ENCODE measurements around the gene AFF3.

AFF3 gene

GRCh38 chr2:99821039-99821438 lies 321.4 kb downstream of the AFF3 start:
- H3K4me2 ChIP-seq (ENCODE audit: low read length), result no peak overlapping the region
- no peak overlapping the region for H3K4me3 ChIP-seq (ENCODE audit: low read depth, low read length, poor library complexity, severe bottlenecking)
- H3K9me2 ChIP-seq (ENCODE audit: low read depth, low read length), result no peaks in the 10 kb centered on the region
- no peak overlapping the region for H3K27ac ChIP-seq (ENCODE audit: low read depth, low read length, poor library complexity, severe bottlenecking)
- H3K79me2 ChIP-seq (ENCODE audit: insufficient read depth, low read length), result no peaks in the 10 kb centered on the region
- no peaks in the 10 kb centered on the region for H3K27me3 ChIP-seq (ENCODE audit: insufficient read depth, low read length)
- H3K9ac ChIP-seq (ENCODE audit: low read length), result no peak overlapping the region
- H2AFZ ChIP-seq (ENCODE audit: low read length), result no peak overlapping the region
- H3F3A ChIP-seq (ENCODE audit: insufficient read depth, low read length), result no peaks in the 10 kb centered on the region; the same call in 1 of the 2 replicates
- TF ChIP-seq, protein P1, sequence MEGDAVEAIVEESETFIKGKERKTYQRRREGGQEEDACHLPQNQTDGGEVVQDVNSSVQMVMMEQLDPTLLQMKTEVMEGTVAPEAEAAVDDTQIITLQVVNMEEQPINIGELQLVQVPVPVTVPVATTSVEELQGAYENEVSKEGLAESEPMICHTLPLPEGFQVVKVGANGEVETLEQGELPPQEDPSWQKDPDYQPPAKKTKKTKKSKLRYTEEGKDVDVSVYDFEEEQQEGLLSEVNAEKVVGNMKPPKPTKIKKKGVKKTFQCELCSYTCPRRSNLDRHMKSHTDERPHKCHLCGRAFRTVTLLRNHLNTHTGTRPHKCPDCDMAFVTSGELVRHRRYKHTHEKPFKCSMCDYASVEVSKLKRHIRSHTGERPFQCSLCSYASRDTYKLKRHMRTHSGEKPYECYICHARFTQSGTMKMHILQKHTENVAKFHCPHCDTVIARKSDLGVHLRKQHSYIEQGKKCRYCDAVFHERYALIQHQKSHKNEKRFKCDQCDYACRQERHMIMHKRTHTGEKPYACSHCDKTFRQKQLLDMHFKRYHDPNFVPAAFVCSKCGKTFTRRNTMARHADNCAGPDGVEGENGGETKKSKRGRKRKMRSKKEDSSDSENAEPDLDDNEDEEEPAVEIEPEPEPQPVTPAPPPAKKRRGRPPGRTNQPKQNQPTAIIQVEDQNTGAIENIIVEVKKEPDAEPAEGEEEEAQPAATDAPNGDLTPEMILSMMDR (IDR thresholded peaks at IDR 0.05; ENCODE audit: low read length), result no peak
- no peak for TF ChIP-seq EZH2 (IDR thresholded peaks at IDR 0.05; ENCODE audit: borderline replicate concordance, low read length)
- peaks cover 76% of the 10 kb centered on the region for H3K36me3 ChIP-seq (ENCODE audit: insufficient read depth, low read length)
- no peaks in the 10 kb centered on the region for H3K4me1 ChIP-seq (ENCODE audit: insufficient read depth, low read length, severe bottlenecking)
- H4K20me1 ChIP-seq (ENCODE audit: insufficient read depth, low read length), result no peaks in the 10 kb centered on the region
- no peaks in the 10 kb centered on the region for H3K9me3 ChIP-seq (ENCODE audit: low read length)

GRCh38 chr2:99819766-99820165 lies 322.6 kb downstream of the AFF3 start:
- no peak for TF ChIP-seq EZH2 (IDR thresholded peaks at IDR 0.05; ENCODE audit: borderline replicate concordance, low read length)
- TF ChIP-seq, protein P1 (IDR thresholded peaks at IDR 0.05; ENCODE audit: low read length), result no peak; the same call in 1 of the 2 replicates
- Histone ChIP-seq H3K9me3 (ENCODE audit: low read length) (no peaks in the 10 kb centered on the region), H3K4me1 (ENCODE audit: insufficient read depth, low read length, severe bottlenecking) (no peaks in the 10 kb centered on the region), H3K9me2 (ENCODE audit: low read depth, low read length) (no peaks in the 10 kb centered on the region), H3K27me3 (ENCODE audit: insufficient read depth, low read length) (no peaks in the 10 kb centered on the region), H3K9ac (ENCODE audit: low read length) (no peak overlapping the region), H4K20me1 (ENCODE audit: insufficient read depth, low read length) (no peaks in the 10 kb centered on the region), H3F3A (ENCODE audit: insufficient read depth, low read length) (no peaks in the 10 kb centered on the region; the same call in 1 of the 2 replicates), H3K27ac (ENCODE audit: low read depth, low read length, poor library complexity, severe bottlenecking) (no peak overlapping the region), H3K79me2 (ENCODE audit: insufficient read depth, low read length) (no peaks in the 10 kb centered on the region), H3K36me3 (ENCODE audit: insufficient read depth, low read length) (peaks cover 70% of the 10 kb centered on the region), H3K4me3 (ENCODE audit: low read depth, low read length, poor library complexity, severe bottlenecking) (no peak overlapping the region), H3K4me2 (ENCODE audit: low read length) (no peak overlapping the region), H2AFZ (ENCODE audit: low read length) (no peak overlapping the region)

DNA sequence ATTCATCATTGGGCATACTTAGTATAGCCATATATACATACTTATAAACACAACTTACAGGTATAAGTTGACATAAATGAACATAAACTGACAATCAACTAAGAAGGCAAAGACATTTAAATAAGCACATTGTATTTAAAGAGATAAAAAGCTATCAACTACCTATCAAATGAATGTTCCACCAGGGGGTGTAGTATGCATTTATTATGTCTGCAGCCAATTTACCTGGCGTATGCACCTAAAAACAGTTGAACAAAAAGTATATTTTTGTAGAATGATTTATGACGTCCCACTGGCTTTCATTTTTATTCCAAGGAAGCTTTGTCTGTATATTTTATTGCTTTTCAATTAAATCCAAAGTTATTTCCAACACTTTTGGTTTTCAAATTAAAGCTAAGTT lies 323.5 kb downstream of the AFF3 start:
- Histone ChIP-seq H3K27ac (ENCODE audit: low read depth, low read length, poor library complexity, severe bottlenecking) (no peak overlapping the region), H3K4me3 (ENCODE audit: low read depth, low read length, poor library complexity, severe bottlenecking) (no peak overlapping the region), H3K36me3 (ENCODE audit: insufficient read depth, low read length) (peaks cover 64% of the 10 kb centered on the region), H3K9me2 (ENCODE audit: low read depth, low read length) (no peaks in the 10 kb centered on the region), H3K9ac (ENCODE audit: low read length) (no peak overlapping the region), H3F3A (ENCODE audit: insufficient read depth, low read length) (no peaks in the 10 kb centered on the region; the same call in 1 of the 2 replicates), H3K4me1 (ENCODE audit: insufficient read depth, low read length, severe bottlenecking) (no peaks in the 10 kb centered on the region), H3K79me2 (ENCODE audit: insufficient read depth, low read length) (no peaks in the 10 kb centered on the region), H3K9me3 (ENCODE audit: low read length) (no peaks in the 10 kb centered on the region), H3K27me3 (ENCODE audit: insufficient read depth, low read length) (no peaks in the 10 kb centered on the region), H2AFZ (ENCODE audit: low read length) (no peak overlapping the region), H3K4me2 (ENCODE audit: low read length) (no peak overlapping the region), H4K20me1 (ENCODE audit: insufficient read depth, low read length) (no peaks in the 10 kb centered on the region)
- no peak for TF ChIP-seq EZH2 (IDR thresholded peaks at IDR 0.05; ENCODE audit: borderline replicate concordance, low read length)
- TF ChIP-seq, protein P1 (IDR thresholded peaks at IDR 0.05; ENCODE audit: low read length), result peak; percentile 32; the same call in 1 of the 2 replicates

Data from OCI-LY1 (cell line).